Fibroblast of skin of back (primary cell): ENCODE results near the gene PCGF5.
"Not testable (repeated sequence)": the region's sequence is repeated elsewhere in the genome, so short reads cannot be mapped to it uniquely, and the experiment has no call there.

Experiments used
- DNase-seq: peaks from one replicate; pipeline ENCODE4 v3.0.0-alpha.2; 2013

Gene PCGF5

GRCh38 chr10:91210014-91210413, 10.4 kb upstream of the PCGF5 start:
- no peak for DNase-seq

DNA sequence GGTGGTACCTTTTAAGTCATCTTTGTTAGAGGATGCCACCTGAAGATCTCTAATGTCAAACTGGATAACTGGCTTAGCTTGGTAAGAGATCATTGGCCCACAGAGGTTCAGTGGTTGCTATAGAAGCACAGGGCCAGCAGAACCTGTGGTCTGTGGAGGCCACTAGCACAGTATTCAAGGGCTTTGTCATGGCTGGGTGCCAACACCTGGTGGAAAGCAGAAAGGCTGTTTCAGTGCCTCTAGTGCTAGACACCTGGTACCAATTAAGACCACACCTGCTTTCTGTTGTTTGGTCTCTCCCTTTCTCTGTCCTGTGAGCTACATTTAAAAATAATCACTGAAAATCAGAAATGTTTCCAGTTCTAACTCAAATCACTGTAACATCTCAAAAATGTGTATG, 10.0 kb upstream of the PCGF5 start:
- DNase-seq: no peak

DNA sequence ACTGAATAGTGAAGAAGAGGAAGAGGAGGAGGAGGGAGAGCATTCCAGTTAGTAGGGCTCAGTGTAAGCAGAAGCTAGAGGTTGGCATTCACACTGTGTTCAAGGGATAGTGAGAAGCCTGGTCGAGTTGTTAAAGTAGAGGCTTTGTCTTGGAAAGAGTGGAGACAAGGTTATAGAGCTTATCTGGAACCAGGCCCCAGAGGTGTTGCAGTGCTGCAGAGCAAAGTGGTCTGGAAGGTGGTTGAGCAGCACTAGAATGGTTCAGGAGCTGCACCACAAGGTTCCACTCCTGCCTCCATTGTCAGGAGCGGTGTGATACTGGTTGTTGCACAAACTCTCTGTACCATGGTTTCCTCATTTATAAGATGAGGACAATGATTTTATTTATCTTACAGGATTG, 8.8 kb upstream of the PCGF5 start:
- no peak for DNase-seq

GRCh38 chr10:91214911-91215310, 5.6 kb upstream of the PCGF5 start:
- DNase-seq: no peak

- DNase-seq: no peak
These were observed 5.1 kb upstream of the PCGF5 start for GRCh38 chr10:91215384-91215783.

DNA sequence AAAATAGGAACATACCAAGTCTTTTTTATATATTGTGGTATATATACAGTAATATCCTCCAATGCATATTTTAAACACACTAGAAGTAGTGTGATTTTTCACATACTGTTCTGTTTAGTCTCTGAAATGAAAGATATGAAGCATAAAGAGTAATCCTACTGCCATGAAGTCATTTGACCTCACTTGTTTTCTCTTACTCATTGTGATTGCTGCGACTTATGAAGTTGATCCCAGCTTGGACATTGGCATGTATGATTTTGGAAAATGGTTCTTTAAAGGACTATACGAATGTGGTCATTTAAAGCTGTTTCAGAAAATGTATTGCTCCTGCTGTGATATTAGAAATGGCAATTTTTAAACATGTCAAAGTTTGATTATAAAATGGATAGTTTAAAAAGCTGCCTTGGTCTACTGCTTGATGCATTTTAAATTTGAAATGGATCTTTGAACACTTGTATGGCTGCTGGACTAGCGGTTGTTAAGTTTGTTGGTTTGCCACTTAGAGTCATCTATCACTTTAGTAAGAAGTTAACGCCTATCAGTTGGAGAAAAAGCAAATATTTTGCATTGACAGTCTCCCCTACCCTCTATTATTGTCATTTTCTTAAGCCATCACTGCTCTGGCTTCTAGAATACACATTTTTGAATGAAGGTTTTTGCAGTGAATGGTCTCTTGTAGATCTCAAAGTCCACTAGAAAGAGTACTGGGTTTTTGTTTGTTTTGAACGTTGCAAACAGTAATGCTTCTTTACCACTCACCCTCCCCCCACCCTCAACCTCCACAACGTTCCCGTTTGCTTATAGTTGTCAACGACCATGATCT, 881 bp upstream of the PCGF5 start:
- DNase-seq: peak; percentile 40

DNA sequence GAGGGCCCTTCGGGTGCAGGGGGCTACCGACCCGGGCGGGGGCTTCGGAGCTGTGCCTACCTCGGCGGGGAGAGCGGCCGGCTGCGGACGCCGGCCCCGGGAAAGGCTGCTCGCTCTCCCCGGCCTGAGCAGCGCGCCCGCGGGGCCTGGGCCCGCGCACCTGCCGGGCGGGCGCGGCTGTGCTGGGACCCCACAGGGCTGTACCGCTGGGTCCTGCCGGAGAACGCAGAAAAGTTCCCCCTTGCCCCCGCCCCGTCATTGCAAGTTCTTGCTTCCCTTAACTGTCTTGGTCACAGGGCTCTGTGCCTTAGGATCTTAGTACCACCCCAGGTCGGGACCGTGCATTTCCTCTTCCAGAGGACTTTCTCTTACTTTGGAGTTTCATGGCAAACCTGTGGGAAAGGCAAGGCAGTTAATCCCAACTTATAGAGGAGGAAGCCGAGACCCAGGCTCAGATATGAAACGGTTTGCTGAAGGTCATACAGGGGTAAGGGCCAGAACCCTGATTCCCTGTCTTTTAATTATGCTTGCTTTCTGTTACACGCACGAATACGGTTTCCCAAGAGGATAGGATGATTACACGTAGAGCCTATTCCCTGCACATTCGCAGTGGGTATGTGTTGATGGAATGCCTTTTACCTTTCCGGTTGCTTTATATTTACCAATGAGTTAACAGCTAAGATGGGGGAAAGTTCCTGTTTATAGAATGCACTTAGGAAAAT, 652 bp downstream of the PCGF5 start:
- DNase-seq: peak; percentile 23

DNA sequence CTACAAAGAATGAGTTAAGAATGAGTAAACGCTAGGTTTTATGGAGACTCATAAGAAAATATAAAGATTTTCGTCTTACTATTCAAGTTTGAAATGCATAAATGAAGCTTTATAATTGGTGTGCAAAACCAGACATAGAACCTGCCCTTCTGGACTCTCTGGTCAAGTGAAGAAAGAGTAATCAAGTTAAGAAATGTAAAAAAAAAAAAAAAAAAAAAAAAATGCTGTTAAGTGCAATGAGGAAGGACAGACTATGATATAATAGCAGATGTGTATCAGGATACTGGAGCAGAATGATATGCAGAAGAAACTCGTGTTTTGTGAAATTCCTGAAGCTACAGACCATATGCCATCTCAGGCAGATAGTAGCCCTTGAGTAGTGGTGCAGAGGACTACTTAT, 5.6 kb downstream of the PCGF5 start:
- DNase-seq: no peak

GRCh38 chr10:91227576-91227975, 7.1 kb downstream of the PCGF5 start:
- DNase-seq: no peak

DNA sequence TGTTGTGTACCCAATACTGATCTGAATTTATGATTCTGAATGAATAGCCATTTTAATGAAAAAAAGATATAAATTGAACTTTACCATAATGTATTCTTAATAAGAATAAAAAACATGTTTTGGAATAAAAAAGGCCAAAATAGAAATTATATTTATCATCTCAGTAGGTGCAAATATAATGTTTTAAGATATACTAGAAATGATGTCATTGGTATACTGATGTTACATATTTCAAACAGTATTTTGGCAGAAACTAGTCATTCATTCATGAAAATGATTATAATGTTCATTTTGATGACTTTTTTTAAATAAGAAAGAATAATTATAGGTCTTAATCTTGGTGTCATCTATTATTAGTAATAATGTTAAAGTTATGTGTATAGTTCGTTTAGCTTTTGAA, 9.2 kb downstream of the PCGF5 start:
- DNase-seq: no peak

- DNase-seq: no peak
These were observed 17.7 kb downstream of the PCGF5 start for GRCh38 chr10:91238191-91238590.

DNA sequence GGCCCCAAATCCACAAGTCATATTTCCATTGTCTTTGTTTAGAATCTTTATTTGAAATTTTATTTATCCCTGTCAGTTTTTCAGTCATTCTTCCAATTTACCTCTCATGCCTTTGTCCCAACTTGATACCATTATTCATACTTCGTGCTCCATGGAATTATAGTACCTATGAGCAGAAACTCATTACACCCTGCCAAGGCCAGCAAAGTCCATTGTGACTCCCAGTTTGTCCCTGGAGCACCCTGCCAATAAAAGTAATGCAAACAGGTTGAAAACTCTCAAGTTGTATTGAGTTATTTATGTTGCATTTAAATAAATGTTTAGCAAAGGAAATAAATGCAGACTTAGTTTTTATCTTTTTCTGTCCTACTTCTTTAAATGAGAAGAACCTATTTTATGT, 19.3 kb downstream of the PCGF5 start:
- no peak for DNase-seq

DNA sequence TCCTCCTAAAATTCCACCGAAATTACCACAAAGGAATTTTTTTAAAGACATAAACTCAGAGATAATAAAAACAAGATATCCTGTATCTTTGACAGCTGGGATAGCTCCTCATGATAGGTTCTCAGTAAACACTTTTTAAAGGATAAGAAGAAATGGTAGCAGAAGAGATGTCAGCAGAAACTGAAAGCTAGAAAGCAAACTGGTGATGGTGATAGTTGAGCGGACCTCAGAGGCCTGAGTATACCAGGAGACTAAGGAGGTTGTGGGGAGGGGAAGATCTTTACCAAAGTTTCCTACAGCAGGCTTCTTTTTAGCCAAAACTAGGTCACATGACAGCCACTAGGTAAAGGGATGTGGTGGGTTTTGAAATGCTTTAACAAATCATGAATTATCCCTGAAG, 22.5 kb downstream of the PCGF5 start:
- DNase-seq: no peak

- peak; percentile 90 for DNase-seq
These were observed 27.1 kb downstream of the PCGF5 start for GRCh38 chr10:91247360-91248111.

DNA sequence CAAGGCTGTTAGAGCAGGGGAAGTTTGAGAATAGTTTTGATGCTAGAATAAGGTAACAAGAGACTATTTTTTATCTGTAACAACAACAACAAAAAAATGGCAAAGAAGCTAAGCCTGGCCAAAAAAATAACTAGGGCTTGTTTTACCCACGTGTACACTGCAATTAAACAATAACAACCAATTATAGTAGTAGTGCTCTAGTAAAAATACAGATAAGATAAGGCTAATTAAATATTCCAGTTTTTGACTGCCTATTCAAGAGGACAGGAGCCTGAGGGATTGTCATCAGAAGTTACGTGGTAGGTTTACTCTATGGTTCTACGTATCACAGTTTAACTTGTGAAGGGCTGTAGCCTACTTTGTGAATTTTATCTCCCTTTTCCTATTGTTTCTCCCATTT, 29.2 kb downstream of the PCGF5 start:
- DNase-seq: no peak

DNA sequence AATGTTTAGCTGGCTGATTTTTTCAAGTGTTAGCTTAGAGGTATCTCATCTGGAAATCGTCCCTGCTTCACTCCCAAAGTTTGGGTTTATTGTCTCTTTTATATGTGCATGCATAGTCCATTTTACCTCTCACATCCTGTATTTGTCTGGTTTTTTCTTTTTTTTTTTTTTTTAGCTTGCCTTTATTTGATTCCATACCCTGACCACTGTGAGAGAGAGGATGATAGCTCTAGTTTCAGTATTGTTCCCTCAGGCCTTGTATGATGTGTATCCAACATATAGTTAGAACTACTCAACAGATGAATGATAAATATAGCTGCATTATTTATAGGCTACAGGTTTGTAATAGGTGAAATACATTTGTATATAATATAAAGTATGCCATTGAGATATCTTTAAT, 29.9 kb downstream of the PCGF5 start:
- DNase-seq: no peak

GRCh38 chr10:91251430-91252056, 31.1 kb downstream of the PCGF5 start:
- peak; percentile 62 for DNase-seq

DNA sequence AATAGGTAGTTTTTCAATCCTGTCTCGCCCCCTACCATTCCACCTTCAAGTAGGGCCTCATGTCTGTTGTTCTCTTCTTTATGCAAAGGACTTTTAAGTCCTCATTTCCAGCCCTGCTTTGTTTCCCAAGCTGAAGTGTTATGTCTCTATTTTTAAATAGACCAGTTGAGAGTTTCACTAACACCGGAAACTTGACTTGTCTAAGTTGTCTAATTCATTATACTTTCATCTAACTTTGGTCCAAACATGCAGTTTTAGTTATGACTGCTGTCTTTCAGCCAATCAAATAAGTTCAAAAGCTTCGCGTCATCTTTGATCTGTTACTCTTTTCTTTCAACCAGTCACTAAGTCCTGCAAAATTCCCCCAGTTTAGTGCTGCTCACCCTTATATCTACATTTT, 32.8 kb downstream of the PCGF5 start:
- DNase-seq: no peak

- DNase-seq: no peak
These were observed 36.8 kb downstream of the PCGF5 start for GRCh38 chr10:91257310-91257709.

GRCh38 chr10:91260417-91260816, 40.0 kb downstream of the PCGF5 start:
- not testable (repeated sequence) for DNase-seq

DNA sequence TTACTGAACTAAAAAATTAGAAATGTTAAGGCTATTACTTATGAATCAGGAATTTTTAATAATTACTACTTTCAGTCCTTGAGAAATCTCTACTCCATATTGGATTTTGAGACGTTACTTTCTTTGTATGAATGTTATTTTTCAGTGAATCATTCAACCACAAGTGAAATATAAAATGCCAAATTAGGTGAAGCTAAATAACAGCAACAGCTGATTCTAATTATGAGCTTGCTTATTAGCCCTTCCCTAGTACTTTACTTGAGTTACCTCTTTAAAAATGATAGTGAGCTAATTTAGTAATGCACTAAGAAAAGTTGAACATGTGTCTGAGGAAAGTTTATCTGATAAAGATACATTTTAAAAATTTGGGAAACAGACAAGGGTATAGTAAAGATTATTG, 51.4 kb downstream of the PCGF5 start:
- DNase-seq: peak; percentile 69

- no peak for DNase-seq
These were observed 64.1 kb downstream of the PCGF5 start for GRCh38 chr10:91284486-91285090.

- no peak for DNase-seq
These were observed 66.1 kb downstream of the PCGF5 start for GRCh38 chr10:91286572-91286971.
